Neuronal stem cell (in vitro differentiated cells): ENCODE results near the gene CCDC144A.
"Not testable (repeated sequence)": the region's sequence is repeated elsewhere in the genome, so short reads cannot be mapped to it uniquely, and the experiment has no call there.

Experiments used
- DNase-seq: peaks from one replicate; pipeline ENCODE4 v3.0.0-alpha.2; 2013; ENCODE audit warnings: low spot score
- H2AFZ ChIP-seq: one replicate; pipeline ENCODE4 v1.6.1; 2013; ENCODE audit warnings: mild to moderate bottlenecking, low read length, inconsistent platforms
- H2AK5ac ChIP-seq: 2 replicates; pipeline ENCODE4 v1.6.1; 2013; ENCODE audit warnings: low read depth, mild to moderate bottlenecking, inconsistent platforms, low read length, moderate library complexity, mixed read lengths
- H2BK120ac ChIP-seq: 2 replicates; pipeline ENCODE4 v1.6.1; 2013; ENCODE audit warnings: low read depth, mild to moderate bottlenecking, inconsistent platforms, low read length, moderate library complexity, mixed read lengths
- H2BK12ac ChIP-seq: one replicate; pipeline ENCODE4 v1.6.1; 2013; ENCODE audit warnings: low read length, inconsistent platforms
- H2BK15ac ChIP-seq: 2 replicates; pipeline ENCODE4 v1.6.1; 2013; ENCODE audit warnings: mild to moderate bottlenecking, low read length, inconsistent platforms, mixed read lengths
- H2BK5ac ChIP-seq: one replicate; pipeline ENCODE4 v1.6.1; 2013; ENCODE audit warnings: inconsistent platforms, mild to moderate bottlenecking, low read length, moderate library complexity
- H3K14ac ChIP-seq: one replicate; pipeline ENCODE4 v1.6.1; 2013; ENCODE audit warnings: low read length, inconsistent platforms
- H3K18ac ChIP-seq: 2 replicates; pipeline ENCODE4 v1.6.1; 2013; ENCODE audit warnings: low read length, inconsistent platforms
- H3K23ac ChIP-seq: 2 replicates; pipeline ENCODE4 v1.6.1; 2013; ENCODE audit warnings: low read depth, mild to moderate bottlenecking, mixed read lengths, low read length, inconsistent platforms; ENCODE audit not compliant: poor library complexity
- H3K27ac ChIP-seq: replicated peaks from 3 replicates; pipeline ENCODE4 v1.5.1; 2013; ENCODE audit warnings: low read length, inconsistent platforms
- H3K27me3 ChIP-seq, 3 experiments: 2 replicates each; pipeline ENCODE4 v1.6.1; 2013; ENCODE audit warnings: low read length in 3 of 3, mild to moderate bottlenecking in 2 of 3, inconsistent platforms in 1 of 3, low read depth in 1 of 3, mixed read lengths in 1 of 3, moderate library complexity in 1 of 3; ENCODE audit not compliant: control insufficient read depth in 3 of 3, insufficient read depth in 3 of 3
- H3K36me3 ChIP-seq, 2 donors: replicated peaks in 1 of 2; 2 replicates each; pipeline ENCODE4 v1.6.1; 2013; ENCODE audit warnings: low read length in 2 of 2; ENCODE audit not compliant: control insufficient read depth in 2 of 2, insufficient read depth in 2 of 2
- H3K4ac ChIP-seq: 2 replicates; pipeline ENCODE4 v1.6.1; 2013; ENCODE audit warnings: inconsistent platforms, mild to moderate bottlenecking, low read length, moderate library complexity
- H3K4me1 ChIP-seq, 2 donors: 1 replicate in 1 of 2; 2 replicates in 1 of 2; pipeline ENCODE4 v1.6.1; 2013; ENCODE audit warnings: low read length in 2 of 2, low read depth in 1 of 2; ENCODE audit not compliant: control insufficient read depth in 2 of 2, insufficient read depth in 1 of 2
- H3K4me2 ChIP-seq: one replicate; pipeline ENCODE4 v1.6.1; 2013; ENCODE audit warnings: mild to moderate bottlenecking, low read length, inconsistent platforms; ENCODE audit not compliant: insufficient read depth, poor library complexity, severe bottlenecking
- H3K4me3 ChIP-seq, 2 donors: 2 replicates each; pipeline ENCODE4 v1.5.1; 2013; ENCODE audit warnings: low read length in 2 of 2, mild to moderate bottlenecking in 2 of 2, inconsistent platforms in 1 of 2, moderate library complexity in 1 of 2
- H3K79me1 ChIP-seq: one replicate; pipeline ENCODE4 v1.6.1; 2013; ENCODE audit warnings: low read depth, mild to moderate bottlenecking, inconsistent platforms, low read length, moderate library complexity
- H3K9ac ChIP-seq: one replicate; pipeline ENCODE4 v1.6.1; 2013; ENCODE audit warnings: mild to moderate bottlenecking, low read depth, low read length, inconsistent platforms; ENCODE audit not compliant: poor library complexity
- H3K9me3 ChIP-seq, 2 donors: replicated peaks in 1 of 2; 2 replicates each; pipeline versions ENCODE3 to v1.6.1; 2013; ENCODE audit warnings: low read length in 2 of 2, mild to moderate bottlenecking in 2 of 2, inconsistent platforms in 1 of 2, low read depth in 1 of 2, mixed read lengths in 1 of 2, moderate library complexity in 1 of 2; ENCODE audit not compliant: control insufficient read depth in 2 of 2, insufficient read depth in 1 of 2
- H4K8ac ChIP-seq: one replicate; pipeline ENCODE4 v1.6.1; 2013; ENCODE audit warnings: low read depth, mild to moderate bottlenecking, inconsistent platforms, low read length, moderate library complexity
- H4K91ac ChIP-seq: one replicate; pipeline ENCODE4 v1.6.1; 2013; ENCODE audit warnings: low read length, low read depth, mild to moderate bottlenecking, inconsistent platforms; ENCODE audit not compliant: poor library complexity
- WGBS, 2 donors: extraction: QIAGEN DNeasy Blood & Tissue Kit; methylation state at CpG; one replicate each; pipeline ENCODE4 v1.1.7; 2013; ENCODE audit warnings: missing lambda C conversion rate in 2 of 2, mixed read lengths in 1 of 2; ENCODE audit not compliant: insufficient read length in 2 of 2, insufficient replicate concordance in 1 of 2; ENCODE audit errors: extremely low coverage in 2 of 2; 5-methylcytosine and 5-hydroxymethylcytosine counted together

Gene CCDC144A

GRCh38 chr17:16773146-16773522 is 83.1 kb downstream of the CCDC144A start:
- H3K4me3 ChIP-seq, H2AK5ac ChIP-seq, H3K27me3 ChIP-seq, DNase-seq, H2BK120ac ChIP-seq, H3K14ac ChIP-seq, H2BK5ac ChIP-seq, H3K4me1 ChIP-seq, H4K8ac ChIP-seq, H4K91ac ChIP-seq, H3K79me1 ChIP-seq, H3K27ac ChIP-seq, H2BK15ac ChIP-seq, H3K4ac ChIP-seq, H2BK12ac ChIP-seq, H3K4me2 ChIP-seq, H2AFZ ChIP-seq, H3K36me3 ChIP-seq, H3K9me3 ChIP-seq, H3K9ac ChIP-seq, H3K23ac ChIP-seq, H3K18ac ChIP-seq: not testable (repeated sequence)
- whole genome bisulfite sequencing, 2 donors = no CpG with 5 or more reads among the region's 2 CpGs

GRCh38 chr17:16787851-16788250 is 97.8 kb downstream of the CCDC144A start:
- not testable (repeated sequence) for H3K4ac ChIP-seq, H3K79me1 ChIP-seq, H2BK12ac ChIP-seq, H3K4me1 ChIP-seq, H2BK15ac ChIP-seq, H2AFZ ChIP-seq, DNase-seq, H3K9ac ChIP-seq, H2BK5ac ChIP-seq, H3K36me3 ChIP-seq, H4K91ac ChIP-seq, H3K27ac ChIP-seq, H3K4me3 ChIP-seq, H3K18ac ChIP-seq, H3K27me3 ChIP-seq, H4K8ac ChIP-seq, H2BK120ac ChIP-seq, H2AK5ac ChIP-seq, H3K23ac ChIP-seq, H3K14ac ChIP-seq, H3K9me3 ChIP-seq, H3K4me2 ChIP-seq
- no CpG with 5 or more reads among the region's 5 CpGs for WGBS, 2 donors

- H4K91ac ChIP-seq, H3K9ac ChIP-seq, H3K18ac ChIP-seq, H3K9me3 ChIP-seq, H2AK5ac ChIP-seq, H3K4me1 ChIP-seq, H2AFZ ChIP-seq, H2BK12ac ChIP-seq, H3K23ac ChIP-seq, H2BK15ac ChIP-seq, H3K27me3 ChIP-seq, H3K4me3 ChIP-seq, H3K4me2 ChIP-seq, H2BK5ac ChIP-seq, H3K79me1 ChIP-seq, H2BK120ac ChIP-seq, H3K4ac ChIP-seq, DNase-seq, H3K27ac ChIP-seq, H3K14ac ChIP-seq, H3K36me3 ChIP-seq, H4K8ac ChIP-seq: not testable (repeated sequence)
- WGBS, 2 donors = no CpG with 5 or more reads among the region's 11 CpGs
Observed at GRCh38 chr17:16788889-16789536, 99.0 kb downstream of the CCDC144A start.

- not testable (repeated sequence) for H3K9ac ChIP-seq, H3K27ac ChIP-seq, DNase-seq, H3K14ac ChIP-seq, H4K8ac ChIP-seq, H3K27me3 ChIP-seq, H3K4me1 ChIP-seq, H2AFZ ChIP-seq, H3K4ac ChIP-seq, H2BK5ac ChIP-seq, H2BK120ac ChIP-seq, H4K91ac ChIP-seq, H3K36me3 ChIP-seq, H2AK5ac ChIP-seq, H3K23ac ChIP-seq, H2BK12ac ChIP-seq, H3K9me3 ChIP-seq, H3K18ac ChIP-seq, H3K79me1 ChIP-seq, H3K4me3 ChIP-seq, H3K4me2 ChIP-seq, H2BK15ac ChIP-seq
- WGBS, 2 donors = no CpG with 5 or more reads among the region's 3 CpGs
Observed at GRCh38 chr17:16789622-16790021, 99.6 kb downstream of the CCDC144A start.
